NCI-H460 (cell line): ENCODE results near the gene NMNAT2. TPM values are rescaled to one million over a fixed set of nuclear protein-coding genes. Genes with fewer than 3 reads are reported as not detected.
A peak's percentile ranks its signal among the peaks of the same experiment; 100 is the strongest.
"Not testable (repeated sequence)": the region's sequence is repeated elsewhere in the genome, so short reads cannot be mapped to it uniquely, and the experiment has no call there.

Source experiments
- DNase-seq: peaks from one replicate; pipeline ENCODE4 v3.0.0-alpha.2; 2016; ENCODE audit warnings: low read depth; ENCODE audit errors: extremely low read depth
- polyA plus RNA-seq: library from polyadenylated mRNA; depleted of rRNA; stranded (reverse); fragments of >200 nt; gene quantifications from 2 replicates; pipeline ENCODE4 v1.2.3, GENCODE V29; 2014; cell fraction: nucleus; rRNA removed
- total RNA-seq: library from RNA; depleted of rRNA; stranded (reverse); fragments of >200 nt; shearing (Covaris generic); gene quantifications from 2 replicates; pipeline ENCODE4 v1.2.3, GENCODE V29; 2014; rRNA removed

Gene NMNAT2
- total RNA-seq: 5.3 and 8.3 TPM in 2 replicates
- 18.7 and 21.0 TPM in 2 replicates for polyA plus RNA-seq

DNA sequence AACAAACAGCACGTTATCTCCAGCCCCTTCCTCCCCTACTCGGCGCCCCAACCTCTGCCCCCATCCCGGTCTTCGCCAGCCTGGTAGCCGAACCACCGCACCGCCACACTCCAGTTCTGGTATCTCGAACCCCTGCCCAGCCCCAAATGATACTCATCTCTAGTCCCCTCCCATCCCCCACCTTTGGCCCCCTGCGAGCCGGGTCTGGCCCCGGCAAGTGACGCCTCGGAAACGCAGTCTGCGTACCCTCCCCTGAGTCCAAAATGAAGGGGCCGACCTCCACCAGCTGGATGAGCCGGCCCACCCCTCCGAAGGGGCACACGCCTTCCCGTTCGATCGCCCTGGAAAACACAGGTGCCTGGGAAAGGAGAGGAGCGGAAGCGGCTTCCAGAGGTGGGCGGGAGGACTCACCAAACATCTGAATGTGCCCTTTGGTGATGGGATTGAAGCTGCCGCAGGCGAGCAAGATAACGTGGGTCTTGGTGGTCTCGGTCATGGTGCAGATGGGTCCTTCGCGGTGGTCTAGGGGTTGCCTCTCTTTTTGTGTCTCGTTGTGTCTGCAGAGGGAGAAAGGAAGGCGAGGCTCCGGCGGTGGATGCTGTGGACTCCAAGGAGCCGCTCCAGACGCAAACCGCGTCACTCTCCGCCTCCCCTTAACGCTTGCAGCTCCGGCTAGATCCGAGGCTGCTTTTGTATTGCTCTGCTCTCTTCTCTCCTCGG is at the start of gene NMNAT2:
Gene NMNAT2, minus strand, starts transcription at position 609 of the 720 bp plus-strand sequence. Its CDS starts 113 bp downstream, at position 496.
- peak; percentile 9 for DNase-seq

DNA sequence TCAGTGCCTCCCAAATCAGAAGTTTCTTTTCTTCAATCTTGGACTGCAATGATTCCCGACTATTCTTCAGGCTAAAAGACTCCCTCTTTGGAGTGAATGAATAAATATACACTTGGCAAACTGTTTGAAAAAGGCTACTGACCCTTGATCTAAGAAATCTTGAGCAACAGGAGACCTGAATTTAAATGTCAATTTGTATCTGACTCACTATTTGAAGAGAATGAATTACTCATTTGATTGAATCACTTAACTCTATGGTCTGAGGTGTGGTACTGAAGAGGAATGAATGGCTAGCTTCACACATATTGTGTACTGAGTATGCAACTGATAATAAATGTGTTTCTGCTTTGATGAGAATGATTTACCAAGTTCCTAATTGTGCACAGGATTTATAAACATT is 49.5 kb upstream of the NMNAT2 start:
- DNase-seq: peak; percentile 34

DNA sequence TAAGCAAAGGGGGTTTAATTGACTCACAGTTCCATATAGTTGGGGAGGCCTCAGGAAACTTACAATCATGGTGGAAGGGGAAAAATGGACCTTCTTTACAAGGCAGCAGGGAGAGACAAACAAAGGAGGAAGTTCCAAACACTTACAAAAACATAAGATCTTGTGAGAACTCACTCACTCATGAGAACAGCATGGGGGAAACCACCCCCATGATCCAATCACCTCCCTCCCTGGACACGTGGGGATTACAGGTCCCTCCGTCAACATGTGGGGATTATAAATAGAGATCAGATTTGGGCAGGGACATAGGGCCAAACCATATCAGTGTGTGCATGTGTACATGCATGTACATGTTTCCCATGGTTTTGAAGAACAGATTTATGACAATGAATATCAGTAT is 48.6 kb upstream of the NMNAT2 start:
- no peak for DNase-seq

DNA sequence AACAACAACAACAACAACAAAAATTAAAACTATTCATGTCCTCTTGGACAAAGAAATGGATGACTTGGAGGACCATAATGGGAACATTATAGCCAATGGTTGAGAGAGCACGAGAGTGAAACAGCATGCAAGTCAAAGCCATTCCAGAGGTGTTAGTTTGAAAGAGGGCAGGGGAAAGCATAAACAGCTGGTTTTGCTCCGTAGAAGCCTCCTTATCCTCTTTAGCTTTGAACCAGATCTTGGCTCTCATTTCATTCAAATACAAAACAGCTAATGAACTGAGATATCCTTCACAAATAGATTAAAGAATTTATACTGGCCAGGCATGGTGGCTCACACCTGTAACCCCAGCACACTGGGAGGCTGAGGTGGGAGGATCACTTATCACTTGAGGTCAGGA is 45.4 kb upstream of the NMNAT2 start:
- DNase-seq: no peak

DNA sequence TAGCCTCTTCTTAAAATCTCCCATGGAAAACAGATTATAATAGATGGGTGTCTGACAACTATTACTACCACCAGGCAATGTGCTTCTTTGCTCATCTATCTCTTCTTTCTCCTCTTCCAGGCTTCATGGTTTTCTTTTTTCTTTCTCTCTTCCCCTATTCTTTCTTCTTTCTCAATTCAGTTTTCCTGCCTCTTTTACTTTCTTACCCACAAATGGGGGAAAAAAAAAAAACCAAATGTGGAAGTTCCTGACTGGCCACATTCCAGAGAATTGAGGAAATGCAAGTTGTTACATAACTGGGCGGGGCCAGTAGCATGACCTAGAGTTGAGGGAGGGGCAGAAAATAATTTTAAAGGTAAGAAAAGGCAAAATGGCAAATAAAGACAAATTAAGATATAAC is 43.2 kb upstream of the NMNAT2 start:
- DNase-seq: no peak

DNA sequence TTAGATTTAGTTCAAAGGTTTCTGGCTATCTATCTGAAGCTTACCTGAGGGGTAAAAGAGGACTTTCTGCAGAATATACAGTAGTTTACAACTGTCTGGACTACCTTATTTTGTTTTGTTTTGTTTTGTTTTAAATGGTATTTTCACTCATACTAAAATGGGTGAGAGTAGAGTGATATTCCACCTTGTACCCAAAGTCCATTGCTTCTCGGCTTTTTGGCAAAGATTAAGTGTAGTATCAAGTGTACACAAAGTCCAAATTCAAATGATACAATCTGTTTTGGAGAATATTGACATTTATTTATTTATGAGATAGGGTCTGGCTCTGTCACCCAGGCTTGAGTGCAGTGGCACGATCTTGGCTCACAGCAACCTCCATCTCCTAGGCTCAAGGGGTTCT is 42.4 kb upstream of the NMNAT2 start:
- no peak for DNase-seq

DNA sequence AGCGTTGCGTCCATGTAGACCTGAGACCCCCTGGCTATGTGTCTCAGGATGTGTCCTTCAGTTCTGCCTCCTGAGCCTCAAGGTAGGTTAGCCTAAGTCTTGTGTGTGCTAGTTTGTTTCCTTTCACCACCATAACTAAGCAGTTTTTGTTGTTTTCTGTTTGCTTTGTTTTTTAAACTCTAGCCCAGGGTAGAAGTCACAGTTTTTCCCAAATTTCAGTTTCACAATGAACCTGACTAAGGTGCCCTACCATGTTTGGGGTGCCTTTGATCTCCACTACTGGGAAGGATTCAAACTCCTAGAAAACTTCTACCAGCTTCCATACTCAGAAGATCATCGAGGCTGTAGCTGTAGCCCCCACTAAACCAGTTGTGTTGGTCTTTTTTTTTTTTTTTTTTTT is 39.3 kb upstream of the NMNAT2 start:
- no peak for DNase-seq

DNA sequence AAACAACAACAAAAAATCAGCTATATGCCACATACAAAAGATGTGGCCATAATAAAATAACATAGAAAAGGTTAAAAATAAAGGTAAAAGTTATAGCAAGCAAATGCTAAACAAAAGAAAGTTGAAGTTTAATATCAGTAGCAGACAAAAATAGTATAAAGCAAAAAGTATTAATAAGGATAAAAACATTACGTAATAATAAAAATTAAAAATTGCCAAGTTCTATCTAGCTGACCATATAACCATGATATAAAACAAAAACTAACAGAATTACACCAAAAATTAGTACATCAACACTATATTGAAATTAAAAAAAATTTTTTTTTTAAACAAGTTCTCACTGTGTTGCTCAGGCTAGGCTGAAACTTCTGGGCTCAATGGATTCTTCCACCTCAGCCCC is 38.6 kb upstream of the NMNAT2 start:
- no peak for DNase-seq

DNA sequence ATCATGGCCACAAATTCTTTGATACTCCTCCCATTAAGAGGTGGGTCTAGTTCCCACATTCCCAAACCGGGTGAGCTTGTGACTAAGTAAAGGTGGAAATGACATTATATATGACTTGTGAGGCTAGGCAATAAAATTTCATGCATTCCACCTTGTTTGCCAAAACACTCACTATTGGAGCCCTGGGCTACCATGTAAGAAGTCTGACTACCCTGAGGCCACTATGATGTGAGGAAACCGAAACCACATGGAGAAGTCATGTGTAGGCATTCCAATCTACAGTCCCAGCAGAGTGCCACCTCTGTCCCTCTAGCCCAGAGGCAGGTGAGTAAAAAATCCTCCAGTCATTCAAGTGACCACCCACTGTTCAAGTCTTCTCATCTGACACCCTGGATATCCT is 36.2 kb upstream of the NMNAT2 start:
- no peak for DNase-seq

DNA sequence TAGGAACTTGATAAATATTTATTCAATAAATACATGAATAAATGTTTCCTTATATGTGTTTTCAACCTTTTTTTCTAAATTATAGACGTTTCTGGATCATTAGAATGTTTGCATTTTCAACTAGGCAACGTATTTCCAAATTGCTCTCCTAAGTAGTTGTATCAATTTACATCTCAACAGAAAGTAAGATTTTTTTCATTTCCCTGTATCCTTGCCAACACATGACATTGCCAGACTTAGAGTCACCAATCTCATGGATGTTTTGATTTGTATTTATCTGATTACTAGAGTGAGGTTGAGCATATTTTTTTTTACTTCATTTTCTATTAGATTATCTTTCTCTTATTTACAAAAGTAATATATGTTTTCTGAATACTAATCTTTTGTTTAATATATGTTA is 31.9 kb upstream of the NMNAT2 start:
- DNase-seq: no peak

DNA sequence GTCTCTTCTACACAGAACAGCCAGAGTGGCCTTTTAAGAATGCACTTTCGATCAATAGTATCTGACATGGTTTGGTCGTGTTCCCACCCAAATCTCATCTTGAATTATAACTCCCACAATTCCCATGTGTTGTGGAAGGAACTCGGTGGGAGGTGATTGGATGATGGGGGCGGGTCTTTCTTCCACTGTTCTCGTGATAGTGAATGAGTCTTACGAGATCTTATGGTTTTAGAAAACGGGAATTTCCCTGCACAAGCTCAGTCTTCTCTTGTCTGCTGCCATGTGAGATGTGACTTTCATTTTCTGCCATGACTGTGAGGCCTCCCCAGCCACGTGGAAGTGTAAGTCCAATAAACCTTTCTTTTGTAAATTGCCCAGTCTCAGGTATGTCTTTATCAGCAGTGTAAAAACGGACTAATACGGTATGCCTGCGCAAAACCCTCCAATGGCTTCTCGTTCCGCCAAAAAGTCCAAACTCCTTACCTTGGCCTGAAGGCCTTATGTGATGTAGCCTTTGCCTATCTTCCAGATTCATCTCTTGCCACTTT is 31.1 kb upstream of the NMNAT2 start:
- no peak for DNase-seq

DNA sequence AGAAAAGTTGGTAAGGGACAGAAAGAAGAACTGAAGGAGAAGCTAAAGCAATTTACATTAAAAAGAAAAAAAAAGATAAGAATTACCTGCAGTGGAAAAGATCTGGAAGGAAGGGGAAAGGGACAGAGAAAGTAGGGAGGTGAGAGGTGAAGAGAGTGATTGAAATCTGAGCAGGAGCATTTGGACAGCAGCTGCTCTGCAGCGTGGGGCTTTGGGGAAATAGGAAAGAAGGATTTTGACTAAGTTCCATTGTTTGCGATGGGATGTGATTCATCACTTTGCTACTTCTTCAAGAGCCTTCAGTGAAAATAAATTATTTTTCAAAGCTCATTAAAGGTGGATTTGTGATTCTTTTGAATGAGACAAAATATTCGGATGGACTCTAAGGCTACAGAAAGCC is 26.1 kb upstream of the NMNAT2 start:
- DNase-seq: no peak

DNA sequence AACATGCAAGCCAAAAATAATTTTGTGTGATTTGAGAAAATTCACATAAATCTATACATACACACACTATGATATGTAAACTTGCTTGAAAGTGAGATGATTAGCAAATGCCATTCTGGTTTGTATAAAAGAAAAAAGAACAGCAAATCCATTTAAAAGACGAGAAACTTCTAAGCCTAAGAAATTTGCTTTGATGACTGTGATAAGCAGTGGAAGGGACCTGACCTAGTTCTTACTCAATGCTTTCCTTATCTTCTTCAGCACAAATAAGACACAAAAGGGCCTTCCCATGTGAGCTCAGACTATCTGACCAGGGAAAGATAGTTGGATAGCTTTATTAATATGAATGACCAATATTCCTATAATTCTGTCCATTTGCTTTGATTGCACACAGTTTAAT is 25.3 kb upstream of the NMNAT2 start:
- no peak for DNase-seq

DNA sequence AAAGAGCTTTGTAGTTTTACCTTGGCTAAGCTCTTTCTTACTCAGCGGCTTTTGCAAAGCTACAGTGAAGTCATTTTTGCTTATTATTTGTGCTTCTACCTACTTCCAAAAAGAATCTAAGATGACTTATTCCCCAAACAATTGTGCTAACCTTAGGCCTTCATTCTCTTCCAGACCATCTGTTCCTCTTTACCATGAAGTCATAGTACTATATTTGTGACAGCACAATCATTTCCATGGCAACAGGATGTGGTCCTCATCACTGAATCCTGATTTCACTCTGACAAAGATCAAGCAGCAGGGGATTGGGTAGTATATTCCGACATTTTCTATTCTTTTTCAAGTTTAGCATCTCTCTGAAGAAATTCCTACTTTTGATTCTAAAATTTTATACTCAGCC is 24.8 kb upstream of the NMNAT2 start:
- no peak for DNase-seq

DNA sequence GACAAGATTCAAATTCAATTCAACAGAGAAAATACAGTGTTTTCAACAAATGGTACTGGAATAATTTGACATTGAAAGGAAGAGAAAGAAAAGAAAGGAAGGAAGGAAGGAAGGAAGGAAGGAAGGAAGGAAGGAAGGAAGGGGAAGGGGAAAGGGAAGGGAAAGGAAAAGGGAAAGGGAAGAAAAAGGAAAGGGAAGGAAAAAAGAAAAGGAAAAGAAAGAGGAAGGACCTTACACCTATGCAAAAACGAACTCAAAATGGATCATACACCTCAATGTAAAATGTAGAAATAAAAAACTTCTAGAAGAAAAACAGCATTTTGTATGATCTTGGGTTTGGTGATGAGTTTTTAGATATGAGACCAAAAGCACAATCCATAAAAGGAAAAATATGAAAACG is 19.9 kb upstream of the NMNAT2 start:
- no peak for DNase-seq

DNA sequence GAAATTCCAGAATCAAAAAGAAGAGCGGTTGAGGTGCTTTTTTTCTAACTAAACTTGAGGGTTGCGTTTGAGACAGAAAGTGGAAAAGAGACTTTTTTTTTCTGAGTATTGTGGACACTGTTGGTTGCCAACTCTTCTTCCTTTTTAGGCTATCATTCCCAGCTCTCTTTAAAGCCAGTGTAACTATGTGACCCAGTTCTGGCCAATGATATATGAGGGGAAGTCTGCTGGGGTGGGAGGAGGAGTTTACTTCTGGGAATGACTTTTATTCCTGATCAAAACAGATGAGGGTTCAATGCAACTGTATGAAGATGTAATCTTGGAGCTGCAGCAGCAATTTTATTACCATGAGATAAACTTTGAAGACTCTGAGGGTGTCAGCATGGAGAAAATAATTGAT is 17.3 kb upstream of the NMNAT2 start:
- no peak for DNase-seq

DNA sequence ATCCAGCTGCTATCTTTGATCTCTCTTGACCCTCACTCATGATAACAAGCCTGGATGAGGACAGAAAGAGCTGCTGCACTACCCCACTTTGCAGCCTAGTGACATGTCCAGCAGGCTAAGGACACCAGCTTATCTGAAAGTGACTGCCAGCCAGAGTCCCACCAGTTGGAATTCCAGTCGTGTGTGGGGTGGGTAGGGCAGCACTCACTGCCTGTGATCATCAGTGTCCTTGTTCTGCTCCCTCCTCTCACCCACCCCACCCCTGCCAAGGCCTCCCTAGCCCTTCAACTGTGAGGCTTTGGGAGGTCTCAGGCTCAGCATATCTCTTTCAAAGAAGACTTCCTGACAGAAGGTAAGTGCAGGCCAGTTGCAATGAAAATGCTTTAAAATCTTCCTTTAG is 15.5 kb upstream of the NMNAT2 start:
- DNase-seq: no peak

DNA sequence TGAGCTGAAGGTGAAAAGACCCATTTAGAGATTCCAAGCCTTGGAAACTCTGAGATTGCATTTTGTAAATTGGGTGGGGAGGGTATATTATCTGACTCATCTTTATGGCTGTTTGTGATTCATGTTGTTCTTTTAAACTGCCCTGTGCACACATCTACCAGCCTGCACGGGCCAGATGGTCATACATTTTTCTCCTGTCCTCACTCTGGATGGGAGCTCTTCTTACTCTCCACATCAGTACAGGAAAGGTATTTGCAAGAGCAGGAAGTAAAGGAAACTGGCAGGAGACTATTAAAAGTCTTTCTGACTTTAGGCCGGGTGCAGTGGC is 14.3 kb upstream of the NMNAT2 start:
- no peak for DNase-seq

DNA sequence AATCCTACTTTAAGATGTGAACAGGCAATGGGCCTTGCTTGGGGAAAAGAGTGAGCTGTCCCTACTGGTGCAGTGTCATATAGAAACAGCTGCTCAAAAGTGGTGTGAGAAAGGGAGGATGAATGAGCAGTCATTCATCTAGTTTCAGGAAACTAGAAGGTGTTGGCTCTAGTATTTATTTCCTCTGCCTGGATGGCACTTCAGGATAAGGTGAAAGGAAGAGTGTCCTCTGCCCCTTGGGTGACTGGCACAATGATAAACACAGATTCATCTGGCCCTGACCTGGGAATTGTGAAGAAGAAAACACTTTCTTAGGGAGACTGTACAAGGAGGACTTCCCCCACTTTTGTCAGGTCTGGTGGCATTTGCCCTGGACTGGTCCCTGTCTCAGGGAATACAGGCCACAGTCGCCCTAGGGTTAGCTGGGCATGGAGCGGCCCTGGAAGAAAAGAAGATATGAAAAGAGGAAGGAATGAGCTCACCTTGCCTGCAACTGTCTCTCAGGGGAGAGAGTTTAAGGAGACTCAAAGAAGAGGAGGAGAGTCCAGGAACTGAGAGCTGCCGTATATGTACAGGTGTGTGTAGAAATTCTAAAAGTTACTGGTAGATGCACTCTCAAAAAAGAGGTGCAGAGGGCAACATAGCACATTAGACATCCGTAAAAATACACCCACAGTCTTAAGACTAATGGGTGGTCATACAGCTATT is 13.8 kb upstream of the NMNAT2 start:
- DNase-seq: no peak

DNA sequence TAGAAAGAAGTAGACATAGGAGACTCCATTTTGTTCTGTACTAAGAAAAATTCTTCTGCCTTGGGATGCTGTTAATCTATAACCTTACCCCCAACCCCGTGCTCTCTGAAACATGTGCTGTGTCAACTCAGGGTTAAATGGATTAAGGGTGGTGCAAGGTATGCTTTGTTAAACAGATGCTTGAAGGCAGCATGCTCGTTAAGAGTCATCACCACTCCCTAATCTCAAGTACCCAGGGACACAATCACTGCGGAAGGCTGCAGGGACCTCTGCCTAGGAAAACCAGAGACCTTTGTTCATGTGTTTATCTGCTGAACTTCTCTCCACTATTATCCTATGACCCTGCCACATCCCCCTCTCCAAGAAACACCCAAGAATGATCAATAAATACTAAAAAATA is 9.4 kb upstream of the NMNAT2 start:
- not testable (repeated sequence) for DNase-seq

DNA sequence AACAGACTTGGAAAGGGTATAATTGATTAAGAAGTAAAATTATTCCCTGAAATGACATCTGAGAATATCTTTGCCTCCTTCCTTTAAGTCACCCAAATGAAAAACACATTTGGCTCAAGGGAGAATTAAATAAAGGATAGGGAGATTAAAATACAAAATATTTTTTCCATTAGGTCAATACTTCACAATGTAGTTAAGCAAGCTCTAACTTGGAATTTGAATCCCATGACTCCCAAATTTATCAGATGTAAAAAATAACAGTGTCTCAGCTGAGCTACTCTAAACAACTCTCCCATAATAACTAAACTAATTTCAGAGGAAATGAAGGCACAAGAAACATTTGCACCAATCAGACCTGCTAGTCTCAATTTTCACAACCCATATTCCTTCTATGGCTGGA is 6.5 kb upstream of the NMNAT2 start:
- DNase-seq: no peak

DNA sequence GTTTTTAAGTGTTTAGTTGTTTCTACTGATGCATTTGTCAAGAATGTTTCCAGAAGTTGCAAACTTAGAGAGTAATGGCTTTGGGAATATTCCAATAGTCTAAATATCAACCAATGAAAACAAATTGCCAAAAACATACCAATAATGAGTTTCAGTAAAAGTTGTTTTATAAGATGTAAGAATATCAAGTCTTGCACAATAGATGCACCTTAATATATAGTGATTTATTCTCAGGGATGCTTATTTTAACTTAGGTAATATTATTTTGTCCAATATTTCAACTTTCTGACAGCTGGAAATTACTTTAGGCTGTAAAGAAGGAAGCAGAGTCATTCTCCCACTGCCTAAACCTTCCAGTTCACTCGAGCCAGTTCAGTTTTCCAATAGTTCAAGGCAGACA is 5.4 kb upstream of the NMNAT2 start:
- DNase-seq: no peak
